Neural progenitor cell (in vitro differentiated cells): ENCODE results near the gene MEGF10. TPM values are rescaled to one million over a fixed set of nuclear protein-coding genes. Genes with fewer than 3 reads are reported as not detected.

ENCODE experiments used
- DNase-seq: peaks from one replicate; pipeline ENCODE4 v3.0.0-alpha.2; 2016; ENCODE audit warnings: low spot score
- H2AFZ ChIP-seq: fragments of 200-600 bp; sonication (generic); replicated peaks from 2 replicates; pipeline ENCODE4 v1.6.1; 2016; ENCODE audit warnings: antibody characterized with exemption
- H3F3A ChIP-seq: fragments of 200-600 bp; sonication (generic); 2 replicates; pipeline ENCODE4 v1.6.1; 2016; ENCODE audit warnings: antibody characterized with exemption, low read depth
- H3K27ac ChIP-seq: fragments of 200-600 bp; sonication (generic); 2 replicates; pipeline ENCODE4 v1.5.1; 2016; ENCODE audit warnings: mild to moderate bottlenecking
- H3K27me3 ChIP-seq: fragments of 200-600 bp; sonication (generic); 2 replicates; pipeline ENCODE4 v1.6.1; 2016; ENCODE audit warnings: mild to moderate bottlenecking, moderate library complexity
- H3K36me3 ChIP-seq: fragments of 200-600 bp; sonication (generic); 2 replicates; pipeline ENCODE4 v1.5.1; 2016
- H3K4me1 ChIP-seq: fragments of 200-600 bp; sonication (generic); 2 replicates; pipeline ENCODE4 v1.6.1; 2016; ENCODE audit warnings: mixed run types
- H3K4me2 ChIP-seq: fragments of 200-600 bp; sonication (generic); 2 replicates; pipeline ENCODE4 v1.6.1; 2016
- H3K4me3 ChIP-seq: fragments of 200-600 bp; sonication (generic); 2 replicates; pipeline ENCODE4 v1.5.1; 2016
- H3K79me2 ChIP-seq: fragments of 200-600 bp; sonication (generic); 2 replicates; pipeline ENCODE4 v1.6.1; 2016; ENCODE audit warnings: low read depth
- H3K9ac ChIP-seq: fragments of 200-600 bp; sonication (generic); 2 replicates; pipeline ENCODE4 v1.6.1; 2016
- H3K9me3 ChIP-seq: fragments of 200-600 bp; sonication (generic); 2 replicates; pipeline ENCODE4 v1.5.1; 2016; ENCODE audit warnings: low read depth
- H4K20me1 ChIP-seq: fragments of 200-600 bp; sonication (generic); 2 replicates; pipeline ENCODE4 v1.6.1; 2016; ENCODE audit warnings: low read depth
- H3K27ac Mint-ChIP-seq: 3 replicates; pipeline ENCODE4 v1.8.0; 2021; ENCODE audit warnings: mixed read lengths
- H3K27me3 Mint-ChIP-seq: 2 replicates; pipeline ENCODE4 v1.8.0; 2022; ENCODE audit warnings: low read depth, mild to moderate bottlenecking, inconsistent platforms, moderate library complexity, mixed read lengths; ENCODE audit not compliant: insufficient read depth
- H3K36me3 Mint-ChIP-seq: 3 replicates; pipeline ENCODE4 v1.8.0; 2021; ENCODE audit warnings: mixed read lengths
- H3K4me1 Mint-ChIP-seq: 3 replicates; pipeline ENCODE4 v1.8.0; 2021; ENCODE audit warnings: mixed read lengths
- H3K4me3 Mint-ChIP-seq: 3 replicates; pipeline ENCODE4 v1.8.0; 2021; ENCODE audit warnings: mild to moderate bottlenecking, moderate library complexity, mixed read lengths
- H3K9me3 Mint-ChIP-seq: 3 replicates; pipeline ENCODE4 v1.8.0; 2020; ENCODE audit warnings: mixed read lengths
- CTCF ChIP-seq: fragments of 200-600 bp; sonication (generic); IDR thresholded peaks from 2 replicates; pipeline ENCODE4 v1.5.1; 2017; ENCODE audit warnings: antibody characterized with exemption, mild to moderate bottlenecking
- EZH2 ChIP-seq: fragments of 200-600 bp; sonication (generic); IDR thresholded peaks from 2 replicates; pipeline ENCODE4 v1.6.1; 2017; ENCODE audit warnings: antibody characterized with exemption, mild to moderate bottlenecking, moderate library complexity
- EZH2phosphoT487 ChIP-seq: fragments of 200-600 bp; sonication (generic); IDR thresholded peaks from 2 replicates; pipeline ENCODE4 v1.6.1; 2017; ENCODE audit warnings: antibody characterized with exemption
- total RNA-seq: library from RNA; depleted of rRNA; stranded (reverse); fragments of >200 nt; gene quantifications from 2 replicates; pipeline ENCODE4 v1.2.3, GENCODE V29; 2015; ENCODE audit warnings: low replicate concordance

Gene MEGF10
- total RNA-seq, 1 donor from 2014 or later: 1.3 TPM

- no peak overlapping the region for H3K4me3 Mint-ChIP-seq
- peaks cover 29% of the 10 kb centered on the region for H3K36me3 Mint-ChIP-seq
- H3K4me2 ChIP-seq: no peak overlapping the region
- no peaks in the 10 kb centered on the region for H3K79me2 ChIP-seq
- H3K27ac ChIP-seq: no peak overlapping the region
- no peak overlapping the region for H2AFZ ChIP-seq
- no peak for DNase-seq
- peaks cover 3% of the 10 kb centered on the region for H3K9me3 Mint-ChIP-seq
- H3K27me3 ChIP-seq: no peaks in the 10 kb centered on the region
- no peak overlapping the region for H3K4me3 ChIP-seq
- H3K9me3 ChIP-seq: no peaks in the 10 kb centered on the region
- peak overlapping the region; percentile 12 for H3K27ac Mint-ChIP-seq
- no peak overlapping the region for H3K9ac ChIP-seq
- no peaks in the 10 kb centered on the region for H3K36me3 ChIP-seq
- peaks cover 20% of the 10 kb centered on the region for H3K4me1 Mint-ChIP-seq
- TF ChIP-seq CTCF (no peak), EZH2 (no peak), EZH2phosphoT487 (no peak)
- peaks cover 7% of the 10 kb centered on the region for H3K4me1 ChIP-seq
- H4K20me1 ChIP-seq: no peaks in the 10 kb centered on the region
- peaks cover 5% of the 10 kb centered on the region for H3K27me3 Mint-ChIP-seq
- H3F3A ChIP-seq: no peaks in the 10 kb centered on the region
Observed at GRCh38 chr5:127343313-127343712, 52.7 kb downstream of the MEGF10 start.

- Mint-ChIP-seq H3K27ac (no peak overlapping the region), H3K36me3 (peaks cover 29% of the 10 kb centered on the region), H3K4me3 (no peak overlapping the region), H3K9me3 (peaks cover 3% of the 10 kb centered on the region), H3K4me1 (peaks cover 16% of the 10 kb centered on the region), H3K27me3 (peaks cover 5% of the 10 kb centered on the region)
- Histone ChIP-seq H3K9me3 (no peaks in the 10 kb centered on the region), H3F3A (no peaks in the 10 kb centered on the region), H3K9ac (no peak overlapping the region), H3K79me2 (no peaks in the 10 kb centered on the region), H3K4me2 (no peak overlapping the region), H3K36me3 (no peaks in the 10 kb centered on the region), H3K4me3 (no peak overlapping the region), H3K27me3 (no peaks in the 10 kb centered on the region), H3K4me1 (peaks cover 2% of the 10 kb centered on the region), H4K20me1 (no peaks in the 10 kb centered on the region), H3K27ac (no peak overlapping the region), H2AFZ (no peak overlapping the region)
- no peak for DNase-seq
- TF ChIP-seq EZH2phosphoT487 (no peak), CTCF (no peak), EZH2 (no peak)
Observed at GRCh38 chr5:127343866-127344265, 53.3 kb downstream of the MEGF10 start.

GRCh38 chr5:127344931-127345330, 54.3 kb downstream of the MEGF10 start:
- Mint-ChIP-seq H3K9me3 (peaks cover 3% of the 10 kb centered on the region), H3K36me3 (peaks cover 26% of the 10 kb centered on the region), H3K4me3 (no peak overlapping the region), H3K27me3 (peaks cover 5% of the 10 kb centered on the region), H3K4me1 (peaks cover 16% of the 10 kb centered on the region), H3K27ac (no peak overlapping the region)
- no peaks in the 10 kb centered on the region for H3K4me1 ChIP-seq
- TF ChIP-seq CTCF (no peak), EZH2 (no peak), EZH2phosphoT487 (no peak)
- no peak for DNase-seq
- no peaks in the 10 kb centered on the region for H3K36me3 ChIP-seq
- H3F3A ChIP-seq: no peaks in the 10 kb centered on the region
- no peaks in the 10 kb centered on the region for H3K9me3 ChIP-seq
- H3K27me3 ChIP-seq: no peaks in the 10 kb centered on the region
- no peaks in the 10 kb centered on the region for H3K79me2 ChIP-seq
- H4K20me1 ChIP-seq: no peaks in the 10 kb centered on the region
- no peak overlapping the region for H3K4me2 ChIP-seq
- no peak overlapping the region for H3K4me3 ChIP-seq
- H3K9ac ChIP-seq: no peak overlapping the region
- no peak overlapping the region for H2AFZ ChIP-seq
- no peak overlapping the region for H3K27ac ChIP-seq
